ENCODE results near the gene F12.
"Not testable (repeated sequence)": the region's sequence is repeated elsewhere in the genome, so short reads cannot be mapped to it uniquely, and the experiment has no call there.

F12 gene

DNA sequence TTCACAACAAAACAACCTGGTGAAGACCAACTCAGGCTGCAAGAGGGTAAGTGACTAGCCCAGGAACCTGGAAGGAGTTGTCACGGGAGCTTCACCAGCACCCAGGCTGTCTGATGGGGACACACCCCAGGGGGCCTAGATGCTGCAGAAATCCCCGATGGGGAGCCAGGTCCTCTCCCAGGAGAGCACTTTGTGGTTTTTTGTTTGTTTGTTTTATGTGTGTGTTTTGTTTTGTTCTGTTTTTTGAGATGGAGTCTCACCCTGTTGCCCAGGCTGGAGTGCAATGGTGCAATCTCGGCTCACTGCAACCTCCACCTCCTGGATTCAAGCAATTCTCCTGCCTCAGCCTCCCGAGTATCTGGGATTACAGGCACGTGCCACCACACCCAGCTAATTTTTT lies 33.8 kb downstream of the F12 start:
- H3K14ac ChIP-seq (ENCODE audit: low read length); H3K36me3 ChIP-seq (ENCODE audit: control insufficient read depth in 1 of 2, insufficient read depth in 2 of 2, low read length in 2 of 2); H3K79me1 ChIP-seq (ENCODE audit: low read length); H2AFZ ChIP-seq (ENCODE audit: insufficient read depth, low read length, poor library complexity); H3K79me2 ChIP-seq (ENCODE audit: control insufficient read depth, insufficient read depth, low read length, poor library complexity); H2BK120ac ChIP-seq (ENCODE audit: insufficient read depth, low read length, poor library complexity); H2AK5ac ChIP-seq (ENCODE audit: low read length); H2BK12ac ChIP-seq (ENCODE audit: low read length); H2BK5ac ChIP-seq (ENCODE audit: low read depth, low read length, poor library complexity); H4K12ac ChIP-seq (ENCODE audit: low read depth, low read length); H3K4me1 ChIP-seq (ENCODE audit: control insufficient read depth in 1 of 2, insufficient read depth in 2 of 2, low read length in 2 of 2); H4K91ac ChIP-seq (ENCODE audit: low read depth, low read length); H3K4me2 ChIP-seq (ENCODE audit: low read length); H3K9me3 ChIP-seq (ENCODE audit: insufficient read depth, low read depth, low read length); H3K4me3 ChIP-seq (ENCODE audit: low read depth, low read length); H3K23ac ChIP-seq (ENCODE audit: low read length); H3K4ac ChIP-seq (ENCODE audit: low read depth, low read length); H4K8ac ChIP-seq (ENCODE audit: low read depth, low read length); H3K27ac ChIP-seq (ENCODE audit: low read depth, low read length); DNase-seq; H3K9ac ChIP-seq (ENCODE audit: low read length); H3K18ac ChIP-seq (ENCODE audit: low read length); H3K27me3 ChIP-seq (ENCODE audit: insufficient read depth, low read length): not testable (repeated sequence)
- WGBS (ENCODE audit: extremely low coverage, insufficient coverage, insufficient read length) = no CpG with 5 or more reads among the region's 5 CpGs

DNA sequence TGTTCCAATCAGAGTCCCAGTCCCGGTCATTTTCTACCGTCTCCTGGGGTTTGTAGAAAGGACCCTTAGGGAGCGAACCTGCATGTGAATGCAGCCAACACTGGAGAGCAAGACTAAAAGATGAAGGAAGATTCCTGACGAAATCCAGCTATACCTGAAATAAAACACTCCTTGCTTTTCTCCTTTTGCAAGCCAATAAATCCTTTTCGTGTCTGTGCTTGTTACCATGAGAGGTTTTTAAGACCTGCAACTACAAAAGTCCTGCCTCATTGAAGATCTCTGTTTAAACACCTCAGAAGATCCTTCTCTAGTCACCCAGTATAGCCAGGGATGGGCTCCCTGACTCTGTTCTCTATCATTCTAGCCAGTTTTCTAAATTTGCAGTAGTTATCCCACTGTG lies 35.2 kb downstream of the F12 start:
- no peak overlapping the region for H3K4ac ChIP-seq (ENCODE audit: low read depth, low read length)
- H3K4me2 ChIP-seq (ENCODE audit: low read length) = no peak overlapping the region
- H3K4me3 ChIP-seq (ENCODE audit: low read depth, low read length) = no peak overlapping the region
- H3K4me1 ChIP-seq (ENCODE audit: control insufficient read depth in 1 of 2, insufficient read depth in 2 of 2, low read length in 2 of 2) = peaks cover 6% of the 10 kb centered on the region in 2 experiments
- no peak for DNase-seq
- no CpG with 5 or more reads among the region's 5 CpGs for WGBS (ENCODE audit: extremely low coverage, insufficient coverage, insufficient read length)
- H2AK5ac ChIP-seq (ENCODE audit: low read length) = no peak overlapping the region
- H2BK120ac ChIP-seq (ENCODE audit: insufficient read depth, low read length, poor library complexity) = no peak overlapping the region
- H2AFZ ChIP-seq (ENCODE audit: insufficient read depth, low read length, poor library complexity) = no peak overlapping the region
- H3K23ac ChIP-seq (ENCODE audit: low read length) = no peak overlapping the region
- no peak overlapping the region for H3K14ac ChIP-seq (ENCODE audit: low read length)
- no peak overlapping the region for H3K9ac ChIP-seq (ENCODE audit: low read length)
- H4K91ac ChIP-seq (ENCODE audit: low read depth, low read length) = no peak overlapping the region
- no peak overlapping the region for H3K27ac ChIP-seq (ENCODE audit: low read depth, low read length)
- no peak overlapping the region for H3K18ac ChIP-seq (ENCODE audit: low read length)
- peaks cover 4% of the 10 kb centered on the region for H3K79me2 ChIP-seq (ENCODE audit: control insufficient read depth, insufficient read depth, low read length, poor library complexity)
- H2BK5ac ChIP-seq (ENCODE audit: low read depth, low read length, poor library complexity) = no peak overlapping the region
- H2BK12ac ChIP-seq (ENCODE audit: low read length) = no peak overlapping the region
- H3K79me1 ChIP-seq (ENCODE audit: low read length) = peaks cover 5% of the 10 kb centered on the region
- no peaks in the 10 kb centered on the region for H3K9me3 ChIP-seq (ENCODE audit: insufficient read depth, low read depth, low read length)
- no peak overlapping the region for H4K12ac ChIP-seq (ENCODE audit: low read depth, low read length)
- H3K36me3 ChIP-seq (ENCODE audit: control insufficient read depth in 1 of 2, insufficient read depth in 2 of 2, low read length in 2 of 2) = no peaks in the 10 kb centered on the region
- no peaks in the 10 kb centered on the region for H3K27me3 ChIP-seq (ENCODE audit: insufficient read depth, low read length)
- H4K8ac ChIP-seq (ENCODE audit: low read depth, low read length) = no peak overlapping the region

DNA sequence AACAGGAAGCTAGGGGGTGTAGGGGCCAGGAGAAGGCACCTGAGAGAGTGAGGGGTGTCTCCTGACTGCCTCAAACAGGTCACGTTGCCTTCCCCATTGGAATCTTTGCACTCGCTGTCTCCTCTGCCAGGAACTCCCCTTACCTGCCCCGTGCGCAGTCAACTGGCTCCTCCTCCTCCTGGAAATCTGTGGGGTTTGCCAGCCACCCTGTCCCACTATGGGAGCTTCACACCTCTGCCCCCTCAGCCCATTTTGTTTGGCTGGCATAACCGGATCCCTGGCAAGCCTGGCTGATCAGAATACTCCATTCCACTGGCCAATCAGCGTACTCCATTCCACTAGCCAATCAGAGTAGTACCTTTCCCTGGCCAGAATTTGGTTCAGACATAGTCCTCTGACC lies 35.6 kb downstream of the F12 start:
- H3K23ac ChIP-seq (ENCODE audit: low read length) = no peak overlapping the region
- H3K79me2 ChIP-seq (ENCODE audit: control insufficient read depth, insufficient read depth, low read length, poor library complexity) = peaks cover 4% of the 10 kb centered on the region
- H3K4me3 ChIP-seq (ENCODE audit: low read depth, low read length) = no peak overlapping the region
- no peak overlapping the region for H2BK120ac ChIP-seq (ENCODE audit: insufficient read depth, low read length, poor library complexity)
- H2BK12ac ChIP-seq (ENCODE audit: low read length) = no peak overlapping the region
- H4K12ac ChIP-seq (ENCODE audit: low read depth, low read length) = no peak overlapping the region
- H4K91ac ChIP-seq (ENCODE audit: low read depth, low read length) = no peak overlapping the region
- no peak overlapping the region for H2AFZ ChIP-seq (ENCODE audit: insufficient read depth, low read length, poor library complexity)
- H3K4ac ChIP-seq (ENCODE audit: low read depth, low read length) = no peak overlapping the region
- no peak overlapping the region for H3K27ac ChIP-seq (ENCODE audit: low read depth, low read length)
- H2AK5ac ChIP-seq (ENCODE audit: low read length) = no peak overlapping the region
- no peak overlapping the region for H3K4me2 ChIP-seq (ENCODE audit: low read length)
- H3K9me3 ChIP-seq (ENCODE audit: insufficient read depth, low read depth, low read length) = no peaks in the 10 kb centered on the region
- H3K9ac ChIP-seq (ENCODE audit: low read length) = no peak overlapping the region
- no peak for DNase-seq
- no CpG with 5 or more reads among the region's 6 CpGs for WGBS (ENCODE audit: extremely low coverage, insufficient coverage, insufficient read length)
- no peak overlapping the region for H3K18ac ChIP-seq (ENCODE audit: low read length)
- H3K27me3 ChIP-seq (ENCODE audit: insufficient read depth, low read length) = no peaks in the 10 kb centered on the region
- peaks cover 5% of the 10 kb centered on the region for H3K79me1 ChIP-seq (ENCODE audit: low read length)
- H2BK5ac ChIP-seq (ENCODE audit: low read depth, low read length, poor library complexity) = no peak overlapping the region
- no peak overlapping the region for H3K14ac ChIP-seq (ENCODE audit: low read length)
- H4K8ac ChIP-seq (ENCODE audit: low read depth, low read length) = no peak overlapping the region
- H3K4me1 ChIP-seq (ENCODE audit: control insufficient read depth in 1 of 2, insufficient read depth in 2 of 2, low read length in 2 of 2) = peaks cover 6% of the 10 kb centered on the region in 2 experiments
- no peaks in the 10 kb centered on the region for H3K36me3 ChIP-seq (ENCODE audit: control insufficient read depth in 1 of 2, insufficient read depth in 2 of 2, low read length in 2 of 2)

DNA sequence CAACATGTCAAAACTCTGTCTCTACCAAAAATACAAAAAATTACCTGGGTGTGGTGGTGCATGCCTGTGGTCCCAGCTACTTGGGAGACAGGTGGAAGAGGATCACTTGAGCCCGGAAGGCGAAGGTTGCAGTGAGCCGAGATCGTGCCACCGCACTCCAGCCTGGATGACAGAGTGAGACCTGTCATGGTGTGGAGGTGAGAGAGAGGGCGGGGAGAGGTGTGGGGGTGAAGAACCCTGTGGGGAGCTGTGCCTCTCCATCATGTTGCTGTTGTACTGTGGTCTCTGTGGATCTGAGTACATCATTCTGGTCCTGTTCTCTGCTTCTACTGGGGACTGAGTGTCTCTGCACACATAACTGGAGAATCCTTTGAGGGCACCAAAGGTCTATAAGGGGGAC lies 36.5 kb downstream of the F12 start:
- Histone ChIP-seq H3K4me1 (ENCODE audit: control insufficient read depth in 1 of 2, insufficient read depth in 2 of 2, low read length in 2 of 2) (peaks cover 6% of the 10 kb centered on the region in 2 experiments), H2BK5ac (ENCODE audit: low read depth, low read length, poor library complexity) (no peak overlapping the region), H3K79me2 (ENCODE audit: control insufficient read depth, insufficient read depth, low read length, poor library complexity) (peaks cover 4% of the 10 kb centered on the region), H3K36me3 (ENCODE audit: control insufficient read depth in 1 of 2, insufficient read depth in 2 of 2, low read length in 2 of 2) (no peaks in the 10 kb centered on the region), H2BK12ac (ENCODE audit: low read length) (no peak overlapping the region), H3K4me3 (ENCODE audit: low read depth, low read length) (no peak overlapping the region), H2AFZ (ENCODE audit: insufficient read depth, low read length, poor library complexity) (no peak overlapping the region), H3K4ac (ENCODE audit: low read depth, low read length) (no peak overlapping the region), H3K9me3 (ENCODE audit: insufficient read depth, low read depth, low read length) (no peaks in the 10 kb centered on the region), H3K14ac (ENCODE audit: low read length) (no peak overlapping the region), H3K9ac (ENCODE audit: low read length) (no peak overlapping the region), H2AK5ac (ENCODE audit: low read length) (no peak overlapping the region), H3K23ac (ENCODE audit: low read length) (no peak overlapping the region), H2BK120ac (ENCODE audit: insufficient read depth, low read length, poor library complexity) (no peak overlapping the region), H4K91ac (ENCODE audit: low read depth, low read length) (no peak overlapping the region), H3K79me1 (ENCODE audit: low read length) (peaks cover 5% of the 10 kb centered on the region), H3K4me2 (ENCODE audit: low read length) (no peak overlapping the region), H3K18ac (ENCODE audit: low read length) (no peak overlapping the region), H4K8ac (ENCODE audit: low read depth, low read length) (no peak overlapping the region), H4K12ac (ENCODE audit: low read depth, low read length) (no peak overlapping the region), H3K27me3 (ENCODE audit: insufficient read depth, low read length) (no peaks in the 10 kb centered on the region), H3K27ac (ENCODE audit: low read depth, low read length) (no peak overlapping the region)
- no peak for DNase-seq
- WGBS (ENCODE audit: extremely low coverage, insufficient coverage, insufficient read length) = no CpG with 5 or more reads among the region's 6 CpGs
